GM13976 (cell line): ENCODE data around the gene CFAP410.

Experiments used
- DNase-seq: peaks from one replicate; pipeline ENCODE4 v3.0.0; 2012; ENCODE audit warnings: low spot score
- in situ Hi-C: fragments of 300-500 bp; cut with MboI; formaldehyde crosslinking; loops from one replicate; pipeline ENCODE4 v1.12.0; 2022; ENCODE audit warnings: low sequenced_read_pairs, mixed read lengths, inconsistent platforms; ENCODE audit not compliant: unreplicated experiment
- TF ChIP-seq, protein P1 (sequence below): IDR thresholded peaks from 2 replicates; pipeline ENCODE4 v1.5.1; 2012; ENCODE audit warnings: borderline replicate concordance, mild to moderate bottlenecking; ENCODE audit not compliant: insufficient read depth; ENCODE audit errors: extremely low read depth, missing control alignments, control extremely low read depth

CFAP410 gene

DNA sequence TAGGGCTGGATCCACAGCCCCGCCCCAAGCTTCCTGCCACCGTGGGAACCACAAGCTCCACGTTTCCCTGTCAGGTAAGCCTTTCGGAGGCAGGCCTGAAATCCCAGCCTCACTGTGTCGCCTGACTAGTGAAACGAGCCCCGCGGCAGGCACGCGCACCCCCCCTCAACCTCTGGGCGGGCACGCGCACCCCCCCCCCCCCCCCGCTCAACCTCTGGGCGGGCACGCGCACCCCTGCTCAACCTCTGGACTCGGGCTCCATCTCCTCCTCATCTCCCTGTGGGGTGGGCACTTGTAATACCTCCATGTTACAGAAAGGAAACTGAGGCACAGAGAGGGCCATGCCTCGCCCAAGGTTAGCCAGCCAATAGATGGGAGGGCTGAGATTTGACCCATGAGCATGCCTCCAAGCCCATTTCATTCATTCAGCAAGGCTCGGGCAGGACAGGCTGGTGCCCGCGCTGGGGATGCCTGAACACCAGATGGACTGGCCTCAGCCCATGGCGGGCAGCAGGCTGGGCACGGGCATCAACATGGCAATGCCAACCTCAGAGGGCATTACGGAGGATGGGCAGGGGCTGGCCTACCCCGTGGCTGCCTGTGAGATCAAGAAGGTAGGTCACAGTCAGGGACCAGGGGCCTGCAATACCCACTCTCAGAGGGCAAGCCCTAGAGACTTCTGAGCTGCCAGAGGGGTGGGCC lies 4.7 kb downstream of the CFAP410 start:
- in situ Hi-C loops: no loop called here
- TF ChIP-seq, protein P1, sequence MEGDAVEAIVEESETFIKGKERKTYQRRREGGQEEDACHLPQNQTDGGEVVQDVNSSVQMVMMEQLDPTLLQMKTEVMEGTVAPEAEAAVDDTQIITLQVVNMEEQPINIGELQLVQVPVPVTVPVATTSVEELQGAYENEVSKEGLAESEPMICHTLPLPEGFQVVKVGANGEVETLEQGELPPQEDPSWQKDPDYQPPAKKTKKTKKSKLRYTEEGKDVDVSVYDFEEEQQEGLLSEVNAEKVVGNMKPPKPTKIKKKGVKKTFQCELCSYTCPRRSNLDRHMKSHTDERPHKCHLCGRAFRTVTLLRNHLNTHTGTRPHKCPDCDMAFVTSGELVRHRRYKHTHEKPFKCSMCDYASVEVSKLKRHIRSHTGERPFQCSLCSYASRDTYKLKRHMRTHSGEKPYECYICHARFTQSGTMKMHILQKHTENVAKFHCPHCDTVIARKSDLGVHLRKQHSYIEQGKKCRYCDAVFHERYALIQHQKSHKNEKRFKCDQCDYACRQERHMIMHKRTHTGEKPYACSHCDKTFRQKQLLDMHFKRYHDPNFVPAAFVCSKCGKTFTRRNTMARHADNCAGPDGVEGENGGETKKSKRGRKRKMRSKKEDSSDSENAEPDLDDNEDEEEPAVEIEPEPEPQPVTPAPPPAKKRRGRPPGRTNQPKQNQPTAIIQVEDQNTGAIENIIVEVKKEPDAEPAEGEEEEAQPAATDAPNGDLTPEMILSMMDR: no peak
- DNase-seq: no peak

DNA sequence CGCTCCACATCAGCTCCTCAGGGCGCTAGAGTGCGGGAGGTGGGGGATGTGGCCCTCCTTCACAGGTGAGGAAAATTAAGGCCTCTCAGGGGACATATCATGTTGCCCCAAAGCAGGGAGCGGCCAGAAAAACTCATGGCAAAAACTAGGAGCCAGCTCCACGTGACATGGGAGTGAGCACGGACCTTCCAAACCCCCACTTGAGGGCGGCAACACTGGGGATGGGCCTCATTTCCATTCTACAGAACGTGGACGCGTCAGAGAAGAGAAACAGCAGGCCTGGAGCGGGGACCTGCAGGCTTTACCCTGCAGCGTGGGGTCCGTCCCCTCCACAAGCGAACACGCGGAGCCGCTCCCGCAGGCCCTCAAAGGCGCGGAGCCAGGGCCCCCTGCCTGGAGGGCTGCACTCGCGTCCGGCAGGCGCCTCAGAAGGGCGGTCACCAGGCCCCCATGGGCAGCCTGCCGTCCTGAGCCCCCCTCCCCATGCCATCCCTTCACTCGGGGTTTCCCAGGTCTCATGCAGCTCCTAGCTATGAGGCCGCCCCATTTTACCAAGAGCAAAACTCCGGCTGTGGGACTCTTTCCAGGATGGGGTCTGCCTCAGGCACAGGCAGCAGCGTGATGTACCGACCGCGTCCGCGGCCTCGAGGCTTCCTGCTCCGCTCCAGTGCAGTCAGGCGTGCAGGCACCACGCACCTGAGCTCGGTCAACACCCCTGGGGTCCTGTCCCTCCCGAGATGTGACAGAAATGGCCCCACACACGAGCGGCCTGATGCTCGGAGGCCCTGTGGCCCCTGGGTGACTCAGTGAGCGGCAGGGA lies 5.5 kb downstream of the CFAP410 start:
- in situ Hi-C loops: no loop called here
- no peak for DNase-seq
- TF ChIP-seq, protein P1: no peak

DNA sequence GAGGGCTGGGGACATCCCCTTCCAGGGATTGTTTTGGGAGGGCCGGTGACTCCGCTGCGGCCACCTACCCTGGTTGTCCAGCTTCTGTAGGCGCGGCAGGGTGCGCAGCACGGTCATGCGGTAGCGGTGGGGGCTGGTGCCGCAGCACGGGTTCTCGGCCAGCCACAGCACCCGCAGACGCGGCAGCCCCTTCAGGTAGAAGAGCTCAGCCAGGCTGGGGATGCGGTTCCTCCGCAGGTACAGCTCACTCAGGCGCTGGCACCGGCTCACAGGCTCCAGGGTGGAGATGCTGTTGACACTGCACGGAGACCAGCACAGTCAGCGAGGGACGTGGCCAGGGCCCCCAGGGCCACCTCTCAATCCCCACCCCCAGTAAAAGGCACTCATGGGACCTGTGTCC lies 6.2 kb downstream of the CFAP410 start:
- DNase-seq: no peak
- TF ChIP-seq, protein P1: no peak
- in situ Hi-C loops: no loop called here

DNA sequence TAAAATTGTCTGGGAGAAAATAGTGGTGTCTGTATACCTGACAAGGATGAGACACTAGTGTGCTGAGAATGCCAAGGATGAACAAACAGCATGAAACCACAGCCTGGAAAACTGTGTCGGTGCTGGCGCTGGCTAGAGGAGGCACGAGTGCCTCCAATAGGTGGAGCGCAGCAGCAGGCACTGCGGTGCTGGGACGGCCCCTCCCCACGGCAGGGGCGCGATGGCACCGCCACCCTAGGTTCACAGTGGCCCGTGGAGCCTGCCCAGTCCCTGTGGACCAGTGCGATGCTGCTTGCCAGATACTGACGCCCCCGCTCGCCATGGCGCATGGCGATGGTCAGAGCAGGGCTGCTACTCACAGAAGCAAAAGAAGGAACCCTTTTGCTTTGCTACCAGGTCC lies 6.8 kb downstream of the CFAP410 start:
- in situ Hi-C loops: no loop called here
- no peak for DNase-seq
- TF ChIP-seq, protein P1: no peak

DNA sequence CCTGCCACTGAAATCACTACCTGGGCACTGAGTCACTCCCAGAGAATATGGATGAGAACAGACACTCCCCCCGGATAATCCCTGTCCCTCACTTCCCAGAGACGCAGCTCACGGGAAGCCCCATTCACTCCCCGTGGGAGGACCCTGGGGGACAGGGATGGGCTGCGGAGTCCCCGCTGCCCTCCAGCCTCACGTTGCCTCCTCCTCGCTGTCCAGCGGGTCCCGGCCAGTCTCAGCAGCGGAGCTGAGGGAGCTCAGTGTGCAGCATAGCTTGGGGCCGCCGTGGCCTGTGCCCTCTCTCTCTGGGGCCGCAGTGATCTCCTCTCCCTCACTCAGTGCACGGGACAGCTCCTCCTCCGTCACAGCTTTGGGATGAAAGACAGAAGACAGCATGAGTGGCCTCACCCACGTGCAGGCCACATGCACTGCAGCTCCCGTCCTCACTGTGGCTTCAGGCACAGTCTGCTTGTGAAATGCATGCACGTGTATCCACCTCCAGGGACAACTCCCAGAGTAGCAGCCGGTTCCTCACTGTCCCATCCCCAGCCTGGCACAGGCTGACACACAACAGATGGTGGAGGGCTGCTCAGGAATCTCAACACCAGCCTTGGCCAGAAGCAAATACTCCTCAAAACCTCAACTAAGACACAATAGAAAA lies 7.4 kb downstream of the CFAP410 start:
- in situ Hi-C loops: no loop called here

DNA sequence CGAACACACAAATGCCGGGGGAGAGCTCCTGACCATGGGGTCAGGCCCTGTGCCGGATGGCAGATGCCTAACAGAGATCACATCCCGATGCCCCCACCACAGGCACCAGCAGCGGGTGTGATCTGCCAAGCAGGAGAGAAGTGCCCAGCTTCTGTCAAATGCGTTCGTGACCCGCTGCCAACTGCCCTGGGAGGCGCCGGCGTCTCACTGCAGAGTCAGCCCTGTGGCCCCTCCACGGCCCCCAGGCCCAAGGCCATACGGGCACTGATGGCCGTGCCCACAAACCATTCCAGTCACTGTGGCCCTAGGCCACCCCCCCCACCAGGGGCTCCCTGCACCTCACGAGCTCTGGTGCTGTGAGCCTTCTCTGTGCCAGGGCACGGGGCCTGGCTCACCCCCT lies 8.0 kb downstream of the CFAP410 start:
- TF ChIP-seq, protein P1: no peak
- in situ Hi-C loops: no loop called here
- no peak for DNase-seq

More for the DNA sequence above, 7.4 kb downstream of the CFAP410 start:
- DNase-seq: no peak
- TF ChIP-seq, protein P1: no peak
